Pancreas (tissue), 10 donors: ENCODE results near the gene TMED7. TPM values are rescaled to one million over a fixed set of nuclear protein-coding genes. Genes with fewer than 3 reads are reported as not detected.

Experiments used
- ATAC-seq, 4 donors: fragments of 200-7000 bp; cut with Tn5 transposase; one replicate each; pipeline versions ENCODE4 v1.8.0 to v1.9.1; 2020; ENCODE audit warnings: mild to moderate bottlenecking in 4 of 4, moderate library complexity in 4 of 4
- DNase-seq, 6 donors: peaks; one replicate each; pipeline ENCODE4 v3.0.0-alpha.2; 2020
- FAIRE-seq: peaks from 2 replicates; lab custom pipeline; 2012; peaks lifted over from hg19 to GRCh38; lab: Jason Lieb, UNC
- H3K27ac ChIP-seq, 4 donors: fragments of 200-600 bp; sonication (generic); 1 replicate in 3 of 4; 2 replicates in 1 of 4; pipeline versions ENCODE4 v1.5.0 to v1.8.0; 2020
- H3K27me3 ChIP-seq, 4 donors: fragments of 200-600 bp; one replicate each; pipeline ENCODE4 v1.8.0; 2021
- H3K36me3 ChIP-seq, 3 donors: fragments of 200-600 bp; sonication (generic) in 1 of 3; one replicate each; pipeline versions ENCODE4 v1.5.0 to v1.8.0; 2020 to 2021
- H3K4me1 ChIP-seq, 3 donors: fragments of 200-600 bp; one replicate each; pipeline ENCODE4 v1.8.0; 2021
- H3K4me3 ChIP-seq, 4 donors: fragments of 200-600 bp; sonication (generic) in 2 of 4; one replicate each; pipeline versions ENCODE4 v1.5.0 to v1.8.0; 2020 to 2021
- H3K9me3 ChIP-seq, 4 donors: fragments of 200-600 bp; one replicate each; pipeline ENCODE4 v1.8.0; 2021
- WGBS, 2 donors: extraction: QIAGEN DNeasy Blood & Tissue Kit; methylation state at CpG; one replicate each; pipeline ENCODE4 v1.1.7; 2013; 5-methylcytosine and 5-hydroxymethylcytosine counted together
- intact Hi-C, 3 donors: fragments of 100-400 bp; cut with DNase I; formaldehyde crosslinking; loops; one replicate each; pipeline versions ENCODE4 v1.11.1 to v1.14.2; 2022
- polyA plus RNA-seq, 2 donors: library from polyadenylated mRNA; stranded (reverse); fragments of 200-250 nt; gene quantifications; one replicate each; pipeline ENCODE4 v1.2.3, GENCODE V29; 2013
- total RNA-seq, 6 donors: library from RNA; stranded (reverse); fragmentation: NEBNext Ultra II Directional in 4 of 6; extraction: Animal tissue kit (Norgen Biotek cat#: 25700) in 4 of 6; gene quantifications; one replicate each; pipeline versions ENCODE4 v1.2.1 to v1.2.4, GENCODE V29; 2021 to 2023
- TF ChIP-seq, protein P1 (sequence below), 4 donors: fragments of 200-600 bp; sonication (generic) in 3 of 4; IDR thresholded peaks; one replicate each; pipeline versions ENCODE4 v1.5.0 to v1.8.0; 2021; ENCODE audit warnings: antibody characterized with exemption in 4 of 4
- donor health status: healthy with polysubstance abuse.
- donor health status: DM: no; HTN: no; CAD: no; lungs with moderate emphysema.
- donor health status: DM: no; HTN: no; CAD: no.
- donor health status: control.
- donor health status: control.
- donor health status: Bipolar disorder and iron deficiency.
- donor health status: DM: yes; HTN: yes; CAD: no.
- donor health status: DM: no; HTN: no; CAD: no.
- donor health status: DM: no; HTN: no; CAD: no.
- donor health status: DM: yes; HTN: yes; CAD: no.

TMED7 gene
- total and polyA plus RNA-seq, 8 donors, result 8.2 to 71.3 (median 51.2) TPM

DNA sequence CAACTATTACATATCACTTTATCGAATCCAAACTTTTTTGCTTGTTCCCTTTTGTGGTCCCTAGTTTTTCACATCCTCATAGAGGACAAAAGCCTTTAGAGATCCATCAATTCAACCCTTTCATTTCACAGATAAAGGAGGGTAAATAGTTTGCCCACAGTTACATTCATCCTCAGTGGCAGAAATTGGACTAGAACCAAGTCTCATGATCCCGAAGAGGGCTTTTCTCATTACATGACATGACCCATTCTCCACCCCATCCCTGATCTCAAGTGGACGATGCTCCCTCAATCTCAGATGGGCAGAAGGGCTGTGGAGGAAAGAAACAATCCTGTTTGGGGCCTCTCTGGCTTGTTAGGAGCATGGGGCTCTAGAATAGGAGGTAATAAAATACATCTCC lies 46.6 kb downstream of the TMED7 start:
- intact Hi-C loops, result loop anchor here in 1 of 3 donors (5.0 to 10.0 kb wide), 2 partner anchors 204 to 267 kb away; no protein-coding TSS in a partner anchor
- no peak for DNase-seq
- ATAC-seq, result no peak
- H3K27me3 ChIP-seq, result no peaks in the 10 kb centered on the region
- TF ChIP-seq, protein P1, sequence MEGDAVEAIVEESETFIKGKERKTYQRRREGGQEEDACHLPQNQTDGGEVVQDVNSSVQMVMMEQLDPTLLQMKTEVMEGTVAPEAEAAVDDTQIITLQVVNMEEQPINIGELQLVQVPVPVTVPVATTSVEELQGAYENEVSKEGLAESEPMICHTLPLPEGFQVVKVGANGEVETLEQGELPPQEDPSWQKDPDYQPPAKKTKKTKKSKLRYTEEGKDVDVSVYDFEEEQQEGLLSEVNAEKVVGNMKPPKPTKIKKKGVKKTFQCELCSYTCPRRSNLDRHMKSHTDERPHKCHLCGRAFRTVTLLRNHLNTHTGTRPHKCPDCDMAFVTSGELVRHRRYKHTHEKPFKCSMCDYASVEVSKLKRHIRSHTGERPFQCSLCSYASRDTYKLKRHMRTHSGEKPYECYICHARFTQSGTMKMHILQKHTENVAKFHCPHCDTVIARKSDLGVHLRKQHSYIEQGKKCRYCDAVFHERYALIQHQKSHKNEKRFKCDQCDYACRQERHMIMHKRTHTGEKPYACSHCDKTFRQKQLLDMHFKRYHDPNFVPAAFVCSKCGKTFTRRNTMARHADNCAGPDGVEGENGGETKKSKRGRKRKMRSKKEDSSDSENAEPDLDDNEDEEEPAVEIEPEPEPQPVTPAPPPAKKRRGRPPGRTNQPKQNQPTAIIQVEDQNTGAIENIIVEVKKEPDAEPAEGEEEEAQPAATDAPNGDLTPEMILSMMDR (IDR thresholded peaks at IDR 0.05), result no peak
- FAIRE-seq, result no peak
- whole genome bisulfite sequencing, 2 donors, result 80 to 85% methylated on average over 3 of the region's 3 CpGs
- H3K9me3 ChIP-seq, result no peaks in the 10 kb centered on the region
- H3K4me3 ChIP-seq, result no peak overlapping the region
- peaks cover 0 to 9% (median 0%) of the 10 kb centered on the region in 3 donors for H3K36me3 ChIP-seq
- no peak overlapping the region for H3K27ac ChIP-seq
- H3K4me1 ChIP-seq, result no peaks in the 10 kb centered on the region

- Histone ChIP-seq H3K4me3 (no peak overlapping the region), H3K4me1 (no peaks in the 10 kb centered on the region), H3K27ac (no peak overlapping the region), H3K27me3 (no peaks in the 10 kb centered on the region), H3K9me3 (no peaks in the 10 kb centered on the region), H3K36me3 (peaks cover 0 to 9% (median 0%) of the 10 kb centered on the region in 3 donors)
- intact Hi-C loops, result loop anchor here in 1 of 3 donors (5.0 to 10.0 kb wide), 2 partner anchors 204 to 266 kb away; no protein-coding TSS in a partner anchor
- no peak for ATAC-seq
- 77 to 83% methylated on average over 3 of the region's 3 CpGs for WGBS, 2 donors
- TF ChIP-seq, protein P1 (IDR thresholded peaks at IDR 0.05), result no peak
- DNase-seq, result no peak
- no peak for FAIRE-seq
These were observed 47.2 kb downstream of the TMED7 start for GRCh38 chr5:115578657-115579056.

GRCh38 chr5:115577741-115578140 lies 48.1 kb downstream of the TMED7 start:
- no peaks in the 10 kb centered on the region for H3K4me1 ChIP-seq
- H3K36me3 ChIP-seq, result peaks cover 0 to 9% (median 0%) of the 10 kb centered on the region in 3 donors
- H3K9me3 ChIP-seq, result no peaks in the 10 kb centered on the region
- intact Hi-C loops, result loop anchor here in 1 of 3 donors (5.0 to 10.0 kb wide), 2 partner anchors 203 to 265 kb away; no protein-coding TSS in a partner anchor
- TF ChIP-seq, protein P1 (IDR thresholded peaks at IDR 0.05), result no peak
- DNase-seq (no peak), FAIRE-seq (no peak), ATAC-seq (no peak)
- no peaks in the 10 kb centered on the region for H3K27me3 ChIP-seq
- WGBS, 2 donors, result 96 to 97% methylated on average over 6 of the region's 6 CpGs
- no peak overlapping the region for H3K27ac ChIP-seq
- no peak overlapping the region for H3K4me3 ChIP-seq

DNA sequence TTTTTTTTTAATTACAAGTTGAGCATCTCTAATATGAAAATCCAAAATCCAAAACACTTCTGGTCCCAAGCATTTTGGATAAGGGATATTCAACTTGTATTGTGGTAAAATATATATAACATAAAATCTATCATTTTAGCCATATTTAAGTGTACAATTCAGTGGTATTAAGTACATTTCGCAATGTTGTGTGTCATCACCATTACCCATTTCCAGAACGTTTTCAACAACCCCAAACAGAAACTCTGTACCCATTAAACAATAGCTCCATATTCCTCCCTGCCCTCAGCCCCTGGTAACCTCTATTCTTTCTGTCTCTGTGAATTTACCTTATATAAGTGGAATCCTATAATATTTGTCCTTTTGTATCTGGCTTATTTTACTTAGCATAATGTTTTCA lies 48.5 kb downstream of the TMED7 start:
- peaks cover 0 to under 1% (median 0%) of the 10 kb centered on the region in 3 donors for H3K4me1 ChIP-seq
- no peak for DNase-seq

More for the DNA sequence above, 48.5 kb downstream of the TMED7 start:
- H3K27me3 ChIP-seq, result no peaks in the 10 kb centered on the region
- TF ChIP-seq, protein P1 (IDR thresholded peaks at IDR 0.05), result no peak
- no peak for ATAC-seq
- H3K4me3 ChIP-seq, result no peak overlapping the region
- H3K27ac ChIP-seq, result no peak overlapping the region
- peaks cover 0 to 9% (median 0%) of the 10 kb centered on the region in 3 donors for H3K36me3 ChIP-seq
- intact Hi-C loops, result loop anchor here in 1 of 3 donors (5.0 to 10.0 kb wide), 2 partner anchors 203 to 265 kb away; no protein-coding TSS in a partner anchor
- FAIRE-seq, result no peak
- H3K9me3 ChIP-seq, result no peaks in the 10 kb centered on the region
- 84% methylated on average over 2 of the region's 2 CpGs for WGBS, 2 donors
